Tibial nerve (tissue), 4 donors: ENCODE data around the gene ADM. TPM values are rescaled to one million over a fixed set of nuclear protein-coding genes. Genes with fewer than 3 reads are reported as not detected.

Experiments
- DNase-seq, 2 donors: peaks; one replicate each; pipeline ENCODE4 v3.0.0-alpha.2; 2019; ENCODE audit warnings: low spot score in 2 of 2
- H3K27ac ChIP-seq, 4 donors: fragments of 200-600 bp; sonication (generic) in 3 of 4; one replicate each; pipeline ENCODE4 v1.5.1; 2017 to 2019; ENCODE audit warnings: mild to moderate bottlenecking in 1 of 4
- H3K27me3 ChIP-seq, 2 donors: fragments of 200-600 bp; sonication (generic) in 1 of 2; one replicate each; pipeline versions ENCODE4 v1.5.1 to v1.6.0; 2017 to 2019
- H3K36me3 ChIP-seq, 3 donors: fragments of 200-600 bp; sonication (generic); one replicate each; pipeline ENCODE4 v1.5.1; 2018 to 2019
- H3K4me1 ChIP-seq, 4 donors: fragments of 200-600 bp; sonication (generic) in 3 of 4; one replicate each; pipeline ENCODE4 v1.5.1; 2017 to 2019
- H3K4me3 ChIP-seq, 4 donors: fragments of 200-600 bp; sonication (generic) in 3 of 4; one replicate each; pipeline ENCODE4 v1.5.1; 2017 to 2019; ENCODE audit warnings: mild to moderate bottlenecking in 1 of 4, moderate library complexity in 1 of 4
- H3K9me3 ChIP-seq, 4 donors: fragments of 200-600 bp; sonication (generic) in 3 of 4; one replicate each; pipeline ENCODE4 v1.5.1; 2017 to 2019
- CTCF ChIP-seq, 5 experiments: fragments of 200-600 bp in 3 of 5; fragments of 450-650 bp in 2 of 5; sonication (generic) in 3 of 5; IDR thresholded peaks; one replicate each; pipeline ENCODE4 v1.5.1; 2016 to 2019; ENCODE audit warnings: antibody characterized with exemption in 5 of 5, mild to moderate bottlenecking in 3 of 5, moderate library complexity in 2 of 5
- EP300 ChIP-seq, 2 donors: sonication (generic); formaldehyde crosslinking; IDR thresholded peaks; one replicate each; pipeline ENCODE4 v1.6.1; 2017; ENCODE audit warnings: antibody characterized with exemption in 2 of 2, mild to moderate bottlenecking in 1 of 2
- POLR2A ChIP-seq, 2 donors: fragments of 450-650 bp; IDR thresholded peaks; one replicate each; pipeline ENCODE4 v1.6.1; 2017; ENCODE audit warnings: antibody characterized with exemption in 2 of 2, mild to moderate bottlenecking in 2 of 2, moderate library complexity in 2 of 2
- WGBS, 2 donors: methylation state at CpG; one replicate each; pipeline ENCODE4 v1.1.5; 2018; 5-methylcytosine and 5-hydroxymethylcytosine counted together
- total RNA-seq, 4 donors: library from RNA; depleted of rRNA; stranded (reverse); fragments of >200 nt; gene quantifications; one replicate each; pipeline ENCODE4 v1.1.0, GENCODE V29; 2016

The ADM gene
- total RNA-seq, 4 donors from 2014 or later = 123 to 420 (median 197) TPM

- DNase-seq = no peak
- H3K4me1 ChIP-seq = peaks cover 0 to 44% (median 10%) of the 10 kb centered on the region in 4 donors
- no peak for TF ChIP-seq POLR2A (IDR thresholded peaks at IDR 0.05)
- TF ChIP-seq CTCF (IDR thresholded peaks at IDR 0.05) = no peak
- no peak for TF ChIP-seq EP300 (IDR thresholded peaks at IDR 0.05)
- WGBS, 2 donors = 89% methylated on average over 5 of the region's 5 CpGs
- peak overlapping the region in 2 of 4 donors; percentile 46 to 54 for H3K27ac ChIP-seq
- no peaks in the 10 kb centered on the region for H3K9me3 ChIP-seq
- no peak overlapping the region for H3K4me3 ChIP-seq
- H3K27me3 ChIP-seq = no peaks in the 10 kb centered on the region
- H3K36me3 ChIP-seq = no peaks in the 10 kb centered on the region
Observed at GRCh38 chr11:10317776-10318526, 13.1 kb downstream of the ADM start.

- H3K4me1 ChIP-seq = peaks cover 0 to 49% (median 10%) of the 10 kb centered on the region in 4 donors
- WGBS, 2 donors = 83 to 91% methylated on average over 3 of the region's 3 CpGs
Observed at GRCh38 chr11:10318527-10318802, 13.6 kb downstream of the ADM start.

GRCh38 chr11:10319702-10320558, 15.1 kb downstream of the ADM start:
- peak overlapping the region in 1 of 4 donors; percentile 26 for H3K27ac ChIP-seq
- no peaks in the 10 kb centered on the region for H3K9me3 ChIP-seq
- H3K4me1 ChIP-seq = peaks cover 0 to 64% (median 10%) of the 10 kb centered on the region in 4 donors
- H3K4me3 ChIP-seq = no peak overlapping the region
- WGBS, 2 donors = 62 to 70% methylated on average over 6 of the region's 6 CpGs
- no peaks in the 10 kb centered on the region for H3K27me3 ChIP-seq
- TF ChIP-seq EP300 (IDR thresholded peaks at IDR 0.05) (no peak), CTCF (IDR thresholded peaks at IDR 0.05) (no peak), POLR2A (IDR thresholded peaks at IDR 0.05) (no peak)
- no peak for DNase-seq
- H3K36me3 ChIP-seq = no peaks in the 10 kb centered on the region

More at GRCh38 chr11:10318527-10318802, 13.6 kb downstream of the ADM start:
- no peaks in the 10 kb centered on the region for H3K36me3 ChIP-seq
- H3K4me3 ChIP-seq = no peak overlapping the region
- no peak for DNase-seq
- no peaks in the 10 kb centered on the region for H3K27me3 ChIP-seq
- H3K27ac ChIP-seq = peak overlapping the region in 1 of 4 donors; percentile 46
- TF ChIP-seq CTCF (IDR thresholded peaks at IDR 0.05) (no peak), EP300 (IDR thresholded peaks at IDR 0.05) (no peak), POLR2A (IDR thresholded peaks at IDR 0.05) (no peak)
- H3K9me3 ChIP-seq = no peaks in the 10 kb centered on the region

GRCh38 chr11:10320736-10321465, 16.0 kb downstream of the ADM start:
- no peak for TF ChIP-seq POLR2A (IDR thresholded peaks at IDR 0.05)
- no peak for TF ChIP-seq EP300 (IDR thresholded peaks at IDR 0.05)
- no peak for TF ChIP-seq CTCF (IDR thresholded peaks at IDR 0.05)
- DNase-seq = no peak
- Histone ChIP-seq H3K9me3 (no peaks in the 10 kb centered on the region), H3K4me3 (no peak overlapping the region), H3K36me3 (no peaks in the 10 kb centered on the region), H3K27me3 (no peaks in the 10 kb centered on the region), H3K27ac (peak overlapping the region in 1 of 4 donors; percentile 63), H3K4me1 (peaks cover 0 to 74% (median 10%) of the 10 kb centered on the region in 4 donors)
- WGBS, 2 donors = 71 to 79% methylated on average over 4 of the region's 4 CpGs
